Activated CD4-positive, alpha-beta memory T cell treated with anti-CD3 and anti-CD28 coated beads, Interleukin-2, amount 10 ng/mL, durations not matched to agents 7 days and 5 days (primary cell): ENCODE measurements around the gene CPVL. TPM values are rescaled to one million over a fixed set of nuclear protein-coding genes. Genes with fewer than 3 reads are reported as not detected.

ENCODE experiments used
- CTCF ChIA-PET: fragments of 350-600 bp; sonication (Branson Sonifier 250); formaldehyde crosslinking; loops from one replicate; lab custom pipeline; 2021; ENCODE audit warnings: antibody characterized with exemption, inconsistent platforms; lab: Charles Lee
- POLR2A ChIA-PET: fragments of 350-600 bp; sonication (Branson Sonifier 250); formaldehyde crosslinking; loops from one replicate; lab custom pipeline; 2021; ENCODE audit warnings: antibody characterized with exemption; lab: Charles Lee
- DNase-seq: peaks from one replicate; pipeline ENCODE4 v3.0.0-alpha.2; 2020
- H3K27ac Mint-ChIP-seq: one replicate; pipeline ENCODE4 v1.8.0; 2021; ENCODE audit warnings: mild to moderate bottlenecking, mixed read lengths
- H3K27me3 Mint-ChIP-seq: one replicate; pipeline ENCODE4 v1.8.0; 2021; ENCODE audit warnings: mixed read lengths
- H3K36me3 Mint-ChIP-seq: one replicate; pipeline ENCODE4 v1.8.0; 2021; ENCODE audit warnings: low read depth, mixed read lengths
- H3K4me1 Mint-ChIP-seq: one replicate; pipeline ENCODE4 v1.8.0; 2021; ENCODE audit warnings: mixed read lengths
- H3K4me3 Mint-ChIP-seq: one replicate; pipeline ENCODE4 v1.8.0; 2021; ENCODE audit warnings: mild to moderate bottlenecking, mixed read lengths
- H3K9me3 Mint-ChIP-seq: one replicate; pipeline ENCODE4 v1.8.0; 2021; ENCODE audit warnings: mixed read lengths
- total RNA-seq, 2 experiments: library from RNA; stranded (reverse); gene quantifications; one replicate each; pipeline ENCODE4 v1.2.3, GENCODE V29; 2021

Gene CPVL
- total RNA-seq, 2 experiments from 2014 or later = 1.8 to 2.1 TPM

- H3K27ac Mint-ChIP-seq = no peak overlapping the region
- peak overlapping the region; percentile 2 for H3K4me3 Mint-ChIP-seq
- CTCF ChIA-PET = interaction anchor here (1.2 kb wide), 1 partner anchor 151 kb away, joined by 3 read pairs; no protein-coding TSS in a partner anchor
- no peaks in the 10 kb centered on the region for H3K9me3 Mint-ChIP-seq
- POLR2A ChIA-PET = no interaction called here
- no peak for DNase-seq
- H3K27me3 Mint-ChIP-seq = peaks cover 67% of the 10 kb centered on the region
- H3K4me1 Mint-ChIP-seq = peaks cover 8% of the 10 kb centered on the region
- no peaks in the 10 kb centered on the region for H3K36me3 Mint-ChIP-seq
Observed at GRCh38 chr7:28955356-28955717, 191.0 kb downstream of the CPVL start.

GRCh38 chr7:28954946-28955345, 191.4 kb downstream of the CPVL start:
- ChIA-PET POLR2A (no interaction called here), CTCF (interaction anchor here (1.2 kb wide), 1 partner anchor 152 kb away, joined by 3 read pairs; no protein-coding TSS in a partner anchor)
- H3K4me3 Mint-ChIP-seq = no peak overlapping the region
- H3K4me1 Mint-ChIP-seq = peaks cover 8% of the 10 kb centered on the region
- no peaks in the 10 kb centered on the region for H3K36me3 Mint-ChIP-seq
- H3K27ac Mint-ChIP-seq = no peak overlapping the region
- peaks cover 64% of the 10 kb centered on the region for H3K27me3 Mint-ChIP-seq
- no peaks in the 10 kb centered on the region for H3K9me3 Mint-ChIP-seq
- DNase-seq = no peak

- Mint-ChIP-seq H3K9me3 (no peaks in the 10 kb centered on the region), H3K4me3 (no peak overlapping the region), H3K36me3 (no peaks in the 10 kb centered on the region), H3K4me1 (peaks cover 8% of the 10 kb centered on the region), H3K27me3 (peaks cover 62% of the 10 kb centered on the region), H3K27ac (no peak overlapping the region)
- no peak for DNase-seq
- CTCF ChIA-PET = interaction anchor here (1.2 to 1.7 kb wide), 2 partner anchors 28 to 152 kb away, joined by 3 to 5 read pairs; no protein-coding TSS in a partner anchor
- POLR2A ChIA-PET = no interaction called here
Observed at GRCh38 chr7:28954471-28954870, 191.9 kb downstream of the CPVL start.

GRCh38 chr7:28953633-28954032, 192.7 kb downstream of the CPVL start:
- Mint-ChIP-seq H3K4me3 (no peak overlapping the region), H3K36me3 (no peaks in the 10 kb centered on the region), H3K9me3 (no peaks in the 10 kb centered on the region), H3K4me1 (peaks cover 8% of the 10 kb centered on the region), H3K27ac (no peak overlapping the region), H3K27me3 (peaks cover 54% of the 10 kb centered on the region)
- ChIA-PET POLR2A (no interaction called here), CTCF (interaction anchor here (1.0 to 1.7 kb wide), 3 partner anchors 27 to 153 kb away, joined by 3 to 5 read pairs (median 3); no protein-coding TSS in a partner anchor)
- no peak for DNase-seq

Other genes with a start within 250 kb of the CPVL start
- under 1 TPM in 1 of 2 experiments, not detected in 1; 0.10 TPM for gene TRIL, start 188.2 kb downstream of the CPVL start, total RNA-seq
- gene CHN2, start 48.2 kb upstream of the CPVL start, total RNA-seq = 1 to 10 TPM; 6.8 to 7.4 TPM